HUES64 (cell line): ENCODE results near the gene MPL.

Experiments used
- H3K27ac ChIP-seq: 2 replicates; pipeline ENCODE4 v1.7.0; 2013; ENCODE audit warnings: low read depth, low read length, inconsistent platforms
- H3K27me3 ChIP-seq: 2 replicates; pipeline ENCODE4 v1.6.1; 2013; ENCODE audit warnings: mild to moderate bottlenecking, low read length; ENCODE audit not compliant: insufficient read depth
- H3K36me3 ChIP-seq: 2 replicates; pipeline ENCODE4 v1.6.1; 2013; ENCODE audit warnings: mild to moderate bottlenecking, low read length; ENCODE audit not compliant: insufficient read depth
- H3K4me1 ChIP-seq: 2 replicates; pipeline ENCODE4 v1.6.1; 2013; ENCODE audit warnings: mild to moderate bottlenecking, low read length, moderate library complexity; ENCODE audit not compliant: insufficient read depth
- H3K4me3 ChIP-seq: 2 replicates; pipeline ENCODE4 v1.5.1; 2013; ENCODE audit warnings: mild to moderate bottlenecking, low read length, moderate library complexity
- H3K9ac ChIP-seq: 2 replicates; pipeline ENCODE4 v1.6.1; 2013; ENCODE audit warnings: mild to moderate bottlenecking, low read depth, low read length
- H3K9me3 ChIP-seq: 2 replicates; pipeline ENCODE4 v1.6.1; 2013; ENCODE audit warnings: low read depth, low read length; ENCODE audit not compliant: insufficient read depth
- WGBS: fragments of 150-250, 120-280 bp; methylation state at CpG from one replicate; pipeline ENCODE4 v1.1.7; 2013; ENCODE audit warnings: missing lambda C conversion rate; 5-methylcytosine and 5-hydroxymethylcytosine counted together

The MPL gene

DNA sequence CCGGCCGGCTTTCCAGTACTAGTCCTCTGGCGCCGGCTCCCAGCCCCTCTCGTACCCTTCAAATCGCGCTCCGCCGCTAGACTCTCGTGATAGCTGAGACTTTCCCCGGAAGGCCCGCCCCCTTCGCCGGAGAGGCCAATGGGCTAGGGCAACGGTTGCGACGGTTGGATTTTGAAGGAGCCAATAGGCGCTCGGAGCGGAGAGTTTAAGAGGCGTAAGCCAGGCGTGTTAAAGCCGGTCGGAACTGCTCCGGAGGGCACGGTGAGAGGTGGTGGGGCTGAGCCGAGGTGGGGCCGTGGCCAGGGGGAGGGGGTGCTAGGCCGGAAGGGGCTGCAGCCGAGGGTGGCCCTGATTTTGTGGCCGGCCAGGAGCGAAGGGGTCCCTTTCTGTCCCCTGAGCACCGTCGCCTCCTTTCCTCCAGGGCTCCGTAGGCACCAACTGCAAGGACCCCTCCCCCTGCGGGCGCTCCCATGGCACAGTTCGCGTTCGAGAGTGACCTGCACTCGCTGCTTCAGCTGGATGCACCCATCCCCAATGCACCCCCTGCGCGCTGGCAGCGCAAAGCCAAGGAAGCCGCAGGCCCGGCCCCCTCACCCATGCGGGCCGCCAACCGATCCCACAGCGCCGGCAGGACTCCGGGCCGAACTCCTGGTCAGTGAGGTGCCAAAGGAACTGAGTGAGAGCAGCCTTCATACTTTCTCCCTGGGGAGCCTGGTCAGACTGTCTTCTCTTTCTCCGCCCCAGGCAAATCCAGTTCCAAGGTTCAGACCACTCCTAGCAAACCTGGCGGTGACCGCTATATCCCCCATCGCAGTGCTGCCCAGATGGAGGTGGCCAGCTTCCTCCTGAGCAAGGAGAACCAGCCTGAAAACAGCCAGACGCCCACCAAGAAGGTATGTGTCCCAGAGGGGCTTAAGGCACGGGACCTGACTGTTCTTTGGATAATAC is 21.4 kb downstream of the MPL start, which contains the start of gene CDC20:
Gene CDC20, plus strand, starts transcription at position 236 of the 948 bp plus-strand sequence. Its CDS starts 235 bp downstream, at position 471.
- Histone ChIP-seq H3K27ac (peak within 1 kb of the TSS; percentile 94), H3K4me3 (peak within 1 kb of the TSS; percentile 91)
- 1% methylated on average over 59 of the region's 59 CpGs for WGBS

GRCh38 chr1:43359696-43360095 is 22.1 kb downstream of the MPL start:
- Histone ChIP-seq H3K36me3 (peaks cover 51% of the 10 kb centered on the region), H3K4me1 (peaks cover 9% of the 10 kb centered on the region; the same call in 1 of the 2 replicates), H3K27me3 (no peaks in the 10 kb centered on the region), H3K9me3 (no peaks in the 10 kb centered on the region), H3K27ac (no peak overlapping the region), H3K9ac (peak overlapping the region; percentile 88), H3K4me3 (peak overlapping the region; percentile 91)
- 59% methylated on average over 11 of the region's 11 CpGs for WGBS

More for the DNA sequence above, 21.4 kb downstream of the MPL start, which contains the start of gene CDC20:
- Histone ChIP-seq H3K27me3 (no peaks in the 10 kb centered on the region), H3K4me1 (peaks cover 9% of the 10 kb centered on the region; the same call in 1 of the 2 replicates), H3K9ac (peak within 1 kb of the TSS; percentile 96), H3K9me3 (no peaks in the 10 kb centered on the region), H3K36me3 (peaks cover 44% of the 10 kb centered on the region)

GRCh38 chr1:43360616-43361015 is 23.0 kb downstream of the MPL start:
- Histone ChIP-seq H3K9ac (no peak overlapping the region), H3K36me3 (peaks cover 58% of the 10 kb centered on the region), H3K4me3 (peak overlapping the region; percentile 91), H3K27me3 (no peaks in the 10 kb centered on the region), H3K4me1 (peaks cover 13% of the 10 kb centered on the region; the same call in 1 of the 2 replicates), H3K9me3 (no peaks in the 10 kb centered on the region), H3K27ac (no peak overlapping the region)
- 95% methylated on average over 4 of the region's 4 CpGs for WGBS

- H3K9ac ChIP-seq: no peak overlapping the region
- H3K4me3 ChIP-seq: no peak overlapping the region
- H3K36me3 ChIP-seq: peaks cover 58% of the 10 kb centered on the region
- no peak overlapping the region for H3K27ac ChIP-seq
- H3K27me3 ChIP-seq: no peaks in the 10 kb centered on the region
- 89% methylated on average over 9 of the region's 9 CpGs for WGBS
- H3K4me1 ChIP-seq: peaks cover 18% of the 10 kb centered on the region
- H3K9me3 ChIP-seq: no peaks in the 10 kb centered on the region
Observed at GRCh38 chr1:43363283-43363934, 25.8 kb downstream of the MPL start.

GRCh38 chr1:43363935-43364525 is 26.4 kb downstream of the MPL start:
- WGBS: 87% methylated on average over 5 of the region's 5 CpGs
- H3K4me3 ChIP-seq: no peak overlapping the region
- peaks cover 24% of the 10 kb centered on the region for H3K4me1 ChIP-seq
- H3K36me3 ChIP-seq: peaks cover 58% of the 10 kb centered on the region
- H3K27me3 ChIP-seq: no peaks in the 10 kb centered on the region
- no peaks in the 10 kb centered on the region for H3K9me3 ChIP-seq
- no peak overlapping the region for H3K9ac ChIP-seq
- H3K27ac ChIP-seq: no peak overlapping the region

DNA sequence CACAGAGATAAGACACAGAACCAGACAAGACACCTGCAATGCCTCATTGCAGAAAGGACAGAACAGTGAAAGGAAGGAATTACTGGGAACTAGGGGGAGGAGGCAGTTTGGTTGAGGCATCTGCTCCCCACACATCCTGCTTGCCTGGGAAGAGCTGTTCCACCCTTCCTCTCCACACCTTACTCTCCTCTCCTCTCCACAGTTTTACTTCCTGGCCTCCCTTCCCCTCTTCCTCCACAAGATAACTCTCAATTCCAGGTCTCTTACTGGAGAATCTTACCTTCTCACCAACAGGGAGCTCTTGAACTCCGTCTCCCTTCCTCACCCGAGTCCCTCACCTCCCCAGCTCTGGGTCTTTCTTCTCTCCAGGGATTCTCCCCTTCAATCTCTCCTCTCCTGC is 28.1 kb downstream of the MPL start:
- H3K9ac ChIP-seq: no peak overlapping the region
- peak overlapping the region; percentile 92 for H3K4me3 ChIP-seq
- WGBS: 84% methylated on average over 2 of the region's 2 CpGs
- H3K4me1 ChIP-seq: peaks cover 15% of the 10 kb centered on the region
- no peaks in the 10 kb centered on the region for H3K27me3 ChIP-seq
- no peak overlapping the region for H3K27ac ChIP-seq
- no peaks in the 10 kb centered on the region for H3K9me3 ChIP-seq
- peaks cover 46% of the 10 kb centered on the region for H3K36me3 ChIP-seq

DNA sequence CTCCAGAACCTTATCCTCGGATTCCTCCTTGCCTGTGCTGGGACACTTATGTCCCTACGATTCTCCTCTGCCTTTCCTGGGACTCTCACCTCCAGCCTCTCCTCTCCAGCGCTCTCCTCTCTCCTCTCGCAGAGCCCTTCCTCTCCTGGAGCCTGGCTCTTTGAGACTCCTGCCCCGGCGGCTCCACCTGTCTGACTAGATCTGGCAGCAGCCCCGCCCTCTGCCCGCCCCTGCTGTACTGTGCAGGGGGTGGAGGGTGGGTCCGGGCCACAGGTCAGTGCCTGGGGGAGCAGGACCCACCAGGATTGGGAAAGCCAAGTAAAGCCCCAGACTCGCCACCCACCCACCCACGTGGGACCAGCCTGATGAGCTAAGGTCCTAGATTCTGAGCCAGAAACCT is 28.6 kb downstream of the MPL start:
- 35% methylated on average over 11 of the region's 11 CpGs for WGBS

DNA sequence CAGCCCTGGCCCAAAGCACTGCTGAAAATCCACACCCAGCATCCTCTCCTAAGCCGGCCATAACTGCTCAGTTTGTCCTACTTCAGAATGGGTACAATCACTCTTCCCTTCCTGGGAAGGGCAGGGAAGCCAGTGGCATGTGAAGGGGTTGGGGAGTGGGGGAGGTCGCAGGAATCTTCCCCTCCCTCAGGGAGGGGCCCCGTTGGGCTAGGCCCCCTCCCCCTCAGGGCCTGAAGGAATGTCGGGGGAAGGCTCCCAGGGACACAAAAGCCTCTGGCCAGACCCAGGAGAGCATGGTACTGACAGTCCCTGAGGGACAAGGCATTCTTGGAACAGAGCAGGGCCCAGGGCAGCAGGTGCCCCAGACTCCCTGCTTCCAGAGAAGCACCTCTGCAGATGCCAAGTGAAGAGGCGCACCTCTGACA is 29.0 kb downstream of the MPL start:
- 24% methylated on average over 4 of the region's 5 CpGs for WGBS
- no peaks in the 10 kb centered on the region for H3K27me3 ChIP-seq
- H3K4me1 ChIP-seq: peaks cover 15% of the 10 kb centered on the region
- H3K27ac ChIP-seq: no peak overlapping the region
- peak overlapping the region; percentile 92 for H3K4me3 ChIP-seq
- H3K36me3 ChIP-seq: peaks cover 37% of the 10 kb centered on the region
- 0 out of 2 replicates have a peak overlapping the region, but pooled peaks have one; percentile 77 for H3K9ac ChIP-seq
- H3K9me3 ChIP-seq: no peaks in the 10 kb centered on the region

More for the DNA sequence above, 28.6 kb downstream of the MPL start:
- Histone ChIP-seq H3K27ac (no peak overlapping the region), H3K9me3 (no peaks in the 10 kb centered on the region), H3K27me3 (no peaks in the 10 kb centered on the region), H3K4me1 (peaks cover 15% of the 10 kb centered on the region), H3K9ac (no peak overlapping the region), H3K36me3 (peaks cover 41% of the 10 kb centered on the region), H3K4me3 (peak overlapping the region; percentile 92)

GRCh38 chr1:43367026-43367903 is 29.6 kb downstream of the MPL start:
- Histone ChIP-seq H3K9ac (peak overlapping the region; percentile 77), H3K4me3 (peak overlapping the region; percentile 92), H3K9me3 (no peaks in the 10 kb centered on the region), H3K4me1 (peaks cover 15% of the 10 kb centered on the region), H3K36me3 (peaks cover 31% of the 10 kb centered on the region), H3K27ac (peak overlapping the region; percentile 84; the same call in 1 of the 2 replicates), H3K27me3 (no peaks in the 10 kb centered on the region)
- 4% methylated on average over 48 of the region's 48 CpGs for WGBS

DNA sequence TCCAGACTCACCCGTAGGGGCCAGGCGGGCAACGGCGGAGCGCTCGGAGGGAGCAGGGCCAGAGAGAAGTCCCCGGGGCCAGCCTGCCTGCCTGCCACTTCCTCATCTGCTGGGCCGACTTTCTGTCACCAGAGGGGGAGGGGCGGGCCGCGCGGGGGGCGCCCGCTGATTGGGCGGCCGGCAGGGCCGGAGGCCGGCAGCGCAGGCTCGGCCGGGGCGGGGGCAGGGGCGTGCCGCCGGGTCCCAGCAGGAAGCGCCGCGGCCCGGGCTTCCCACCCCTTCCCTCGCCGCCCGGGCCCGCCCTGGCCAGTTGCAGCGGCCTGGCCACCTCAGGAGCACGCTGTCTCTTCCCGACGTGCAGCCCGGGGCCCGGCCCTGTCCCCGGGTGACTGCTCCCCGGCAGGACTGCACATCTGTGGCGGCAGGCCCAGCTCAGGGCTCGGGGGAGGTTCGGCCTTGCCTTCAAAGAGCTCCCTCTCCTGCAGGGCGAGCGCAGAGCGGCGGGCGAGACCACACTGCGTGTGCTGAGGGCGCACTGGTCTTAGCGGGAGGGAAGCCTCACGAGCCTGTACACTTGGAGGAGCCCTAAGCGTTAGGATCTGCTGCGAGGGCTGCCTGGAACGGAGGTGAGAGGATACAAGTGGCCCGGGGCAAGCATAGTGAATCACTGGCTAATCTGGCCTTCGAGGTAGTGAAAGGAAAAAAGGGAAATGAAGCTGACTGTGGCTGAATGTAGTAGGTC is 30.5 kb downstream of the MPL start, which contains the start of gene ELOVL1:
Gene ELOVL1, minus strand, starts transcription at position 108 of the 742 bp plus-strand sequence. CDS start 2,402 bp downstream, outside the sequence.
- whole genome bisulfite sequencing: 1% methylated on average over 58 of the region's 58 CpGs
- Histone ChIP-seq H3K27me3 (no peaks in the 10 kb centered on the region), H3K27ac (peak within 1 kb of the TSS; percentile 93), H3K4me1 (peaks cover 15% of the 10 kb centered on the region), H3K9ac (peak within 1 kb of the TSS; percentile 81), H3K9me3 (no peaks in the 10 kb centered on the region), H3K36me3 (peaks cover 24% of the 10 kb centered on the region), H3K4me3 (peak within 1 kb of the TSS; percentile 92)
